Islet precursor cell (in vitro differentiated cells): ENCODE results near the gene RSKR.
"Not testable (repeated sequence)": the region's sequence is repeated elsewhere in the genome, so short reads cannot be mapped to it uniquely, and the experiment has no call there.

ENCODE experiments used
- DNase-seq: peaks from one replicate; pipeline ENCODE4 v3.0.0-alpha.2; 2018

The RSKR gene

GRCh38 chr17:28576758-28577465 is 37.1 kb downstream of the RSKR start, which contains the start of gene ALDOC:
ALDOC (minus strand) TSS chr17:28576895; CDS start chr17:28575532, 1,363 bp downstream.
- DNase-seq, result peak; percentile 99

- DNase-seq, result not testable (repeated sequence)
Observed at GRCh38 chr17:28576016-28576415, 38.0 kb downstream of the RSKR start.

- peak; percentile 66 for DNase-seq
Observed at GRCh38 chr17:28575126-28575795, 38.7 kb downstream of the RSKR start.

GRCh38 chr17:28574526-28574925 is 39.5 kb downstream of the RSKR start:
- no peak for DNase-seq

- DNase-seq, result no peak
Observed at GRCh38 chr17:28573966-28574480, 40.0 kb downstream of the RSKR start.

- DNase-seq, result no peak
Observed at GRCh38 chr17:28573521-28573920, 40.5 kb downstream of the RSKR start.

- DNase-seq, result no peak
Observed at GRCh38 chr17:28573040-28573380, 41.0 kb downstream of the RSKR start.

- peak; percentile 57 for DNase-seq
Observed at GRCh38 chr17:28572259-28573039, 41.5 kb downstream of the RSKR start.

- peak; percentile 99 for DNase-seq
Observed at GRCh38 chr17:28571361-28572122, 42.4 kb downstream of the RSKR start, which contains the start of gene PIGS. PIGS (minus strand) TSS chr17:28571524; CDS start chr17:28571496, 28 bp downstream.

GRCh38 chr17:28570716-28571360 is 43.1 kb downstream of the RSKR start:
- peak; percentile 86 for DNase-seq

- no peak for DNase-seq
Observed at GRCh38 chr17:28569446-28569845, 44.5 kb downstream of the RSKR start.

GRCh38 chr17:28567604-28568003 is 46.4 kb downstream of the RSKR start:
- no peak for DNase-seq

GRCh38 chr17:28563475-28563874 is 50.5 kb downstream of the RSKR start:
- peak; percentile 92 for DNase-seq
